T-helper 17 cell (primary cell): ENCODE data around the gene COL6A2. TPM values are rescaled to one million over a fixed set of nuclear protein-coding genes. Genes with fewer than 3 reads are reported as not detected.

Experiments used
- ATAC-seq: fragments of 150-1000 bp; cut with Tn5 transposase; 2 replicates; pipeline ENCODE4 v1.10.0; 2021; ENCODE audit warnings: mild to moderate bottlenecking, moderate library complexity
- DNase-seq, 3 donors: peaks; one replicate each; pipeline versions ENCODE4 v3.0.0 to v3.0.0-alpha.2; 2020 to 2021
- H3K9me3 ChIP-seq: one replicate; pipeline ENCODE4 v1.7.0; 2013; ENCODE audit warnings: low read length, mild to moderate bottlenecking; ENCODE audit not compliant: control insufficient read depth, poor library complexity, severe bottlenecking
- H3K27ac Mint-ChIP-seq: one replicate; pipeline ENCODE4 v1.8.0; 2022; ENCODE audit warnings: mild to moderate bottlenecking, moderate library complexity, mixed read lengths
- H3K27me3 Mint-ChIP-seq: one replicate; pipeline ENCODE4 v1.8.0; 2022; ENCODE audit warnings: mixed read lengths
- H3K36me3 Mint-ChIP-seq: one replicate; pipeline ENCODE4 v1.8.0; 2022; ENCODE audit warnings: low read depth, mixed read lengths
- H3K4me1 Mint-ChIP-seq: one replicate; pipeline ENCODE4 v1.8.0; 2022; ENCODE audit warnings: mild to moderate bottlenecking, mixed read lengths
- H3K4me3 Mint-ChIP-seq: one replicate; pipeline ENCODE4 v1.8.0; 2022; ENCODE audit warnings: mild to moderate bottlenecking, moderate library complexity, mixed read lengths
- total RNA-seq, 4 donors: library from RNA in 2 of 4; stranded (reverse) in 2 of 4; gene quantifications; one replicate each; pipeline ENCODE4 v1.2.3 and lab custom pipeline; 2022 to 2026

Gene COL6A2
- total RNA-seq, 2 donors from 2014 or later = 15.1 to 19.8 TPM

DNA sequence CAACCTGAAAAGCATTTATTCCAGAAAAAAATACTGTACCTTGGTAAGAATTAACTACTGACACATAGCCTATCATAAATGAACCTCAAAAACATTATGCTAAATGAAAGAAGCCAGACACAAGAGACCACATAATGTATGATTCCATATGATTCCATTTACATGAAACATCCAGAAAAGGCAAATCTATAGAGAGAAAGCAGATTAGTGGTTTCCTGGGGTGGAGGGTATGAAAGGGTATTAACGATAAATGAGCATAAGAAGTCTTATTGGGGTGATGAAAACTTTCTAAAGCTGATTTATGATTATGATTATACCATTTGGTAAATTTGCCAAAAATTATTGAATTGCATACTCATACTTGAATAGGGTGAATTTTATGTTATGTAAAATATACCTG is 10.3 kb upstream of the COL6A2 start:
- DNase-seq (no peak), ATAC-seq (no peak)
- H3K9me3 ChIP-seq = peaks cover 4% of the 10 kb centered on the region
- Mint-ChIP-seq H3K4me1 (no peaks in the 10 kb centered on the region), H3K4me3 (no peak overlapping the region), H3K27me3 (no peaks in the 10 kb centered on the region), H3K27ac (no peak overlapping the region), H3K36me3 (peaks cover 3% of the 10 kb centered on the region)

DNA sequence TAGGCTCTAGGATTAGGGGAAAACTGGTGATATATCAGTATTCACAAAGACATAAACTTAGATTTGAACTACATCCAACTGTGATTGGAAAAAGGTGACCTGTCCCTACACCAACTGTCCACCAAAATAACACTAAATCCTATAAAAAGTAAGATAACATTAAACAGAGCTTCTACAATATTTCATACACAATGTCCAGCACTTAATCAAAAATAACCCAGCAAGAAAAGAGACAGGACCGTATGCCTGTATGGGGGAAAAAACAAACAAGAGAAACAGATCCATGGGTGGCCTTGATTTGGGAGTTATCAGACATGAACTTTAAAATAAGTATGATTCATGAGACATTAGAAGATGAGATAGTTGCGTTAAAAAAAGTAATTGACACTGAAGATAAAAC is 9.7 kb upstream of the COL6A2 start:
- H3K36me3 Mint-ChIP-seq = peaks cover 2% of the 10 kb centered on the region
- no peaks in the 10 kb centered on the region for H3K4me1 Mint-ChIP-seq
- DNase-seq (no peak), ATAC-seq (no peak)
- H3K27me3 Mint-ChIP-seq = no peaks in the 10 kb centered on the region
- peaks cover 4% of the 10 kb centered on the region for H3K9me3 ChIP-seq
- no peak overlapping the region for H3K27ac Mint-ChIP-seq
- no peak overlapping the region for H3K4me3 Mint-ChIP-seq

DNA sequence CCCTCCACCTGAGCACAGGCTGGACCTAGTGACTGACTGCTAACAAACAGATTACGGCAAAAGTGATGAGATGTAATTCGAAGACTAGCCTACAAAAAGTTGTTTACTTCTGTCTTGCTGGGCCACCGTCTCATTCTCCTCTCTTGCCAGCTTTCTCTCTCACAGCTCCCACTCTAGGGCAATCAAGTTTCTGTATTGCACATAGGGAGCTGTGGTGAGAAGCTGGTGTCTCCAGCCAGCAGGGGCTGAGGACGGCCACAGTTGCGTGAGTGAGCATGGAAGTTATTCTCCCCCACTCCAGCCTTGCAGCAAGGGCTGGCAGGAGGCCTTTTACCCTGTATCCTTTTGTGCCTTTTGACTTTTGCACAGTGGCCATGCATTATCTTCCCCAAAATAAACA is 8.6 kb upstream of the COL6A2 start:
- Mint-ChIP-seq H3K27ac (no peak overlapping the region), H3K4me1 (no peaks in the 10 kb centered on the region), H3K4me3 (no peak overlapping the region), H3K27me3 (no peaks in the 10 kb centered on the region), H3K36me3 (peaks cover 2% of the 10 kb centered on the region)
- ATAC-seq (no peak), DNase-seq (no peak)
- H3K9me3 ChIP-seq = peaks cover 4% of the 10 kb centered on the region

DNA sequence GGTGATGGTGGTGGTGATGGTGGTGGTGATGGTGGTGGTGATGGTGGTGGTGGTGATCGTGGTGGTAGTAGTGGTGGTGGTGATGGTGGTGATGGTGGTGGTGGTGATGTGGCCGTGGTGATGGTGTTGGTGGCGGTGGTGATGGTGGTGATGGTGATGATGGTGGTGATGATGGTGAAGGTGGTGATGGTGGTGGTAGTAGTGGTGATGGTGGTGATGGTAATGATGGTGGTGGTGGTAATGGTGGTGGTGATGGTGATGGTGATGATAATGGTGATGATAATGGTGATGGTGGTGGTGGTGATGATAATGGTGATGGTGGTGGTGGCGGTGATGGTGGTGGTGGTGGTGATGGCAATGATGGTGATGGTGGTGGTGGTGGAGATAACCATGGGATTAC is 6.8 kb upstream of the COL6A2 start:
- H3K4me3 Mint-ChIP-seq = no peak overlapping the region
- peaks cover 3% of the 10 kb centered on the region for H3K4me1 Mint-ChIP-seq
- ATAC-seq (no peak), DNase-seq (no peak)
- peaks cover 2% of the 10 kb centered on the region for H3K36me3 Mint-ChIP-seq
- peaks cover 4% of the 10 kb centered on the region for H3K9me3 ChIP-seq
- H3K27me3 Mint-ChIP-seq = no peaks in the 10 kb centered on the region
- H3K27ac Mint-ChIP-seq = no peak overlapping the region

DNA sequence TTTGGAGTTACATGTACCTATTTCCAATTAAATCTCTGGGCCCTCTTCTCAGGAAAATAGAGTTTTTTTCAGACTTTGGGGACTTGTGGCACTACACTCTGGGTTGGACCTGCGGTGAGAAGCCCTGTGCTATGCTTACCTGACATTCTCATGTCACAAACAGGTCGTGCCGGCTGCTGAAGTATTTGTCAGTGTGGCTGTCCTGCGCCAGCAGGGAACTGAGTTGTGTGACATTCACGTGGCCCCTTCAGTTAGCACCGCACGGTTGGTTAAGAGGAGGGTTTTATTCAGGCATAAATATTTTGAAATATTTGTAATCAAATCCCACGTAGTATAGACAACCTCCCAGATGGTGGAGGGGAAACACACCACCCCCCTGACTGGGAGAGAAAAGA is 6.3 kb upstream of the COL6A2 start:
- no peak overlapping the region for H3K4me3 Mint-ChIP-seq
- DNase-seq (no peak), ATAC-seq (no peak)

DNA sequence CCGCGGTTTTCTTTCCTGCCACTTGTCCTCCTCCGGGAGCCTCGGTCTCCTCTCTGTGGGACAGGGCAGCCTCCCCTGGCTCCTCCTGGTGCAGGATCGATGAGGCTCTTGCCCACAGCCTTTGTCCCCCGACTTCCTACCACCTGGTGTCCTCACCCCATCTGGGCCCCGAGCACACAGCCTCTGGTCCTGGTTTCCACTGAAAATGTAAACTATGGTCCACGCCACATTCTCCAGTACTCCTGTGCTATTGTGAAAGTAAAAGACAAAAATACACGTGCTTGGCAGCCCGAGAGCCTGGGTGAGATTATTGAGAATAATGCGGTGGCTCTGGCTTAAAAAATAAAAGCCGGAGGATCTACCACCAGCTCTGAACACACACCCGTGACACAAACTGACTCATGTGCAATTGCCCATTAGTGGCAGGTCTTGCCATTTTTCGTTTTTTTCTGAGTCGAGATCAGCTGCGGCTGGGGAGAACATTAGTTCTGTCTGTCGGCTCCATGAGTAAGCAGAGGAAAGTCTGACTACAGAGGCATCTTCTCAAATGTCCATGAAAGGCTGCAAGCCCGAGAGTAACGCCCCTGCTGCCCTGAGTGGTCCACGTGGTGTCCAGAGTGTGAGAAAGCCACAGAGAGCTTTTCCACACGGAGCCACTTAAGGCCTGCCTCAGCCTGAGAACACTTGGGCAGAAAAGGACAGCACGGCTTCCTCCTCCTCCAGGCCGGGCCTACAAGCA is 5.7 kb upstream of the COL6A2 start:
- Mint-ChIP-seq H3K27me3 (peaks cover 4% of the 10 kb centered on the region), H3K4me3 (no peak overlapping the region), H3K4me1 (peaks cover 8% of the 10 kb centered on the region), H3K36me3 (peaks cover 3% of the 10 kb centered on the region), H3K27ac (no peak overlapping the region)
- ATAC-seq (no peak), DNase-seq (no peak)
- H3K9me3 ChIP-seq = peaks cover 4% of the 10 kb centered on the region

More for the DNA sequence above, 6.3 kb upstream of the COL6A2 start:
- peaks cover 4% of the 10 kb centered on the region for H3K9me3 ChIP-seq
- Mint-ChIP-seq H3K36me3 (peaks cover 2% of the 10 kb centered on the region), H3K27me3 (peaks cover under 1% of the 10 kb centered on the region), H3K4me1 (peaks cover 3% of the 10 kb centered on the region), H3K27ac (no peak overlapping the region)

DNA sequence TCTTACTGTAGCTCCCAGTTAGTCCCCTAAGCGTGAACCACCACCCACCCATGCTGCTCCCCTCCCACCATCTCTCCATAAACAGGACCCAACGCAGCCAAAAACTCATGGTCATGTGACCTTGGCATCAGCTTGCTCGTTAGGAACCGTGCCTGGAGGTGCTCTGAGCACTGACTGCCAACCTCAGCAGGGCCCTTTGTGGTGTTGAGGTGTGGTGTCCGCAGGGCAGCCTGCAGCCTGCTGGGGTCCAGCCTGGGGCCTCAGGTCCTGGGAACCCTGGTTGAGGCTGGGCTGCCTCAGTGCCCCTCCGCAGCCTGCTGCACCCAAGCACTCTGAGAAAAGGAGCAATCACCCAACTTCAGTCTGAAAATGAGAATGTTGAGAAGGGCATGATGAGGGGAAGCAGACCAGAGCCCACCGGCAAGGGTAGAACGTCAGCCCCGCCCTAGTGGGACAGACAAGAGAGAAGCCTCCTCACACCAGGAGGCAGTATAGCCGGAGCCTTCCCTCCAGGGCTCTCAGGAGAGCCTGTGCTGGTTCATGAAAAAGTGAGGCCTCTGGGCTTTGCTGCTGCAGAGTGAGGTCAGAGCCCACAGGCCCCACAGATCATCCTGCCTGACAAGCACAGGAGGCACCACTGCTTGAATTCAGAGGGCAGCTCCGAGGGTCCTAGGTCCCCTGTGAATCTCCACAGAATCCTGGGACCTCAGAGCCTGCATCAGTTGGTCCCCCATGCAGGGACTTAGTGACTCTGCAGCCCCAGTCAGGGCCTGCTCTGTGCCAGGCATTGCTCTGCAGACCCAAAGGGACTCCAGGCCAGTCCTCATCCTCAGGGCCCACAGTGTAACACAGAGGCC is 4.9 kb upstream of the COL6A2 start:
- ATAC-seq = no peak
- Mint-ChIP-seq H3K4me3 (no peak overlapping the region), H3K27me3 (peaks cover 4% of the 10 kb centered on the region), H3K36me3 (peaks cover 3% of the 10 kb centered on the region), H3K4me1 (peaks cover 8% of the 10 kb centered on the region), H3K27ac (no peak overlapping the region)
- peaks cover 3% of the 10 kb centered on the region for H3K9me3 ChIP-seq
- DNase-seq = peak in 1 of 3 donors; percentile 7

DNA sequence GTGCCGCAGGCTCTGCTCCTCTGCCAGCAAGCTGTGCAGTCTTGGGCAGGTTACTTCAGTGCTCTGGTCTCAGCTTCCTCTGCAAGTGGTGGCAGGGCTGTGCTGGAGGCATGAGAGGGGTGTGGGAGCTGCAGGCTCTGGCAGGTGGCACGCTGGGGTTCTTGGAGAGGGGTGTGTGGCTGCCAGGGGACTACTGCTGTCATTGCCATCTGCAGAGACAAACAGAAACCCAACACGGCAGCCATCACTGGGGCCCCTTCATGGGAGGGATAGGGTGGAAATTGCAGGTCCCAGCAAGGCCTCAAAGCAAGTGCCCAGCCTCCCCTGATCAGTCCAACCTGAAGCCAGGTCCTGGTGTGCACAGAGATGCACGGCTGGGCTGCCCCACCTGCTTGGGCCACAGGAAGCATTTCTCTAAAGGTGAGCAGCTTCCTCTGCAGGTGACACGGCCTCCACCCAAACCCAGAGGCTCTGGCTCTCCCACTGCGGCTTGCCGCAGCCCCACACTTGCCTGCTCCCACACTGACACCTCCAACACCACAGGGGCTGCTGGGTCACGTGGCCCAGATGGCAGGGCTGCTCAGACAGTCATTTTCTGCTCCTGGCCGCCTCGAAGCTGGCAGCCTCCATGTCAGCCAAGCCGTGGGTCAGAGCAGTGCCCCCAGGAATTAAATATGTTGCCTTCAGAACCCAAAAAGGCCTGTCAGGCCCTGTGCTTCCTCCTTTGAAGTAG is 4.1 kb upstream of the COL6A2 start:
- ATAC-seq (no peak), DNase-seq (peak in 1 of 3 donors; percentile 4)
- peaks cover 3% of the 10 kb centered on the region for H3K36me3 Mint-ChIP-seq
- peaks cover 4% of the 10 kb centered on the region for H3K27me3 Mint-ChIP-seq
- no peaks in the 10 kb centered on the region for H3K9me3 ChIP-seq
- H3K4me1 Mint-ChIP-seq = peaks cover 8% of the 10 kb centered on the region
- H3K4me3 Mint-ChIP-seq = no peak overlapping the region
- H3K27ac Mint-ChIP-seq = no peak overlapping the region

DNA sequence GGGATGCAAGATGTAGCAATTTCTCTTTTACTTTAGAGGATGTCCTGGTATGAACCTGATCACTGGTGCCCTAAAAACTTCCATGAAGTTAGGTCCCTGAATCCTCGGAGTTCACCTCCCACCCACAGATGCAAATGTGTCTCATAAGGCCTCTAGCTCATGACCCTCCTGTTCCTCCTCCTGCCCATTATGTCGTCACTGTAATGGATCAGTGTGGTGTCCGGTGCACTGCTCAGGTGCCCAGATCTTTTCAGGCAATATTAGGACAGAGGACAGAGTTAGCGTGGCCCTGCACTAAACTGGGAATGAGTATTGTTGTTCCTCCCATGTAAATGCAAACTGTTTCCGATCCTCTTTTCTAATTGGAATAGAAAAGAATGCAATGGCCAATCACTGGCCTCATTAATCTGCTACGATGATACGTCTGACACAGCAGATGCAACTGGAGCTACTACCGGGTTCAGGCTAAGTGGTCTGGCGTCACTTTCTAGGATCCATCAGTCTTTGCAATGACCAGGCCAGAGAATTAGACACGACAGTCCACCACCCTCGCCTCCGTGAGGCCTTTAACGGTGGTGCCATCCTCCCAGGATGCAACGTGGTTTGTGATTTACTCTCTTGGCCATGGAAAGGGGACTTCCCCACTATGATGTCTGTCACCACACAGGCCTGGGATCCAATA is 3.4 kb upstream of the COL6A2 start:
- no peaks in the 10 kb centered on the region for H3K9me3 ChIP-seq
- Mint-ChIP-seq H3K4me3 (no peak overlapping the region), H3K27ac (no peak overlapping the region), H3K4me1 (peaks cover 10% of the 10 kb centered on the region), H3K27me3 (peaks cover 4% of the 10 kb centered on the region), H3K36me3 (peaks cover 3% of the 10 kb centered on the region)
- DNase-seq (no peak), ATAC-seq (no peak)

DNA sequence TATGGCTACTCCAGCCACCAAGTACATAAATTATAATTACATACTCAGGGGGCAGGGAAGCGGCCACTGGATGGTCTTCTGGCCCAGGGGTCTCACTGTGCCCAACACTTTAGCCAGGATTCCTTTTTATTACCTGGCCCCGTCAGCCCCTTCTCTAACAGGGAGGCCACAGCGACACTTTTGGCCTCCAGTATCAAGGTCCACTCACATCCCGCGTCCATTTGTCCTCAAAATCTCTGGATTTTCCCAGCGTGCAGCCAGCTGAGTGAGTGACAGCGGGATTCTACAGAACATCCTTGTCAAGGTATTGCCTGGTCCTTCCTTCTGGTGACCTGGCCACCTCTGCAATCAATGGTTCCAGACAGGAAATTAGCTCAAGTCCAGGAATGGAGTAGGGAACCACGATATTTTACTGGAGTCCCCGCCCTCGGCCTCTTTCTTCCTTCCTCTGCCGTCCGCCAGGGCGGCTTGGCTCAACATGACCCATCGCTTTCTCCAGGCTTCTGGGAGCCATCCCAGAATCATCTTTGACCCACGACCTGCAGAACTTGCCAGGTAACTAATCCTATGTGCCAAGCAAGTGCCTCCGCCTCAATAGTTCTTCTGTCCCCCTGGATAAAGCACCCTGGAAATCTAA is 2.7 kb upstream of the COL6A2 start:
- H3K27me3 Mint-ChIP-seq = peaks cover 8% of the 10 kb centered on the region
- H3K36me3 Mint-ChIP-seq = peaks cover 3% of the 10 kb centered on the region
- peaks cover 10% of the 10 kb centered on the region for H3K4me1 Mint-ChIP-seq
- H3K27ac Mint-ChIP-seq = no peak overlapping the region
- no peak overlapping the region for H3K4me3 Mint-ChIP-seq
- no peak for DNase-seq
- no peak for ATAC-seq
- no peaks in the 10 kb centered on the region for H3K9me3 ChIP-seq

DNA sequence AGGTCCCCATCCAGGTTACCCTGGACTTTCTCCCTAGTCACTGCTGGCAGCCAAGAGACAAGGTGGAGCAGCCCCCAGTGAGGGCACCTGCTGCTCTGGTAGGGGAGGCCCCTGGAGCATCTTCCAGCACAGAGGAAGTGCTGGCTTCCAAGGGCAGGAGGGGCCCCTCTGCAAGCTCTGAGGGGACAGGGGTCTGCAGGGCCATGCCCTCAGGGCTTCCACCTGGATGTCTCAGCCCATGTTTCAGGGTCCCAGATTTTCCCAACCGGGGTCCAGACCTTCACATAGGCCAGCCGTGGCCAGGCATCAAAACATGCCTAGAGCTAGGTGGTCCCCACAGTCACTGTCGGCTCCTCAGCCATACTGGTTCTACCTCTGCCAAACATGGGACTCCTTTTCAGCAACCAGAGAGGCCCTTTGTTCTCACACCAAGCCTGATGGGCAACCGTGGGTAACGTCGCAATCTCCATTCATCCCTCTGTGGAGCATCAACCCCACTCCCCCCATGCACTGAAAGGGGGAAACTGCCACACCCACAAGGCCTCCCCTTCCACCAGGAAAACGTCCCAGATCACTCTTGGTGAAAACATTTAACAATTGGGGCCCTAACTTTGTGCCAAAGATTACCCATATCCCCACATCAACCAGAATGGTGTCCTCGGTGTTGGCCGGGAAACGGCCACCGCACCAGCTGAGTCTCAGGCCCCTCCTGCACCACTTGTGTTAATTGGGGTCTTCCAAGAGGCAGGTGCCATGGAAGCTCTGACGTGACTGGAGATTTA is 1.9 kb upstream of the COL6A2 start:
- Mint-ChIP-seq H3K36me3 (peaks cover 3% of the 10 kb centered on the region), H3K4me3 (peak overlapping the region; percentile 85)
- DNase-seq = peak in 1 of 3 donors; percentile 4

More for the DNA sequence above, 1.9 kb upstream of the COL6A2 start:
- no peak overlapping the region for H3K27ac Mint-ChIP-seq
- no peaks in the 10 kb centered on the region for H3K9me3 ChIP-seq
- H3K27me3 Mint-ChIP-seq = peaks cover 16% of the 10 kb centered on the region
- ATAC-seq = no peak
- H3K4me1 Mint-ChIP-seq = peaks cover 10% of the 10 kb centered on the region
